NCI-H187 treated with DMSO at 0.1 percent for 48 hours (cell line): ENCODE results near the gene RBM20.
"Not testable (repeated sequence)": the region's sequence is repeated elsewhere in the genome, so short reads cannot be mapped to it uniquely, and the experiment has no call there.

ENCODE experiments used
- DNase-seq: peaks from one replicate; lab custom pipeline; 2025; lab: John Stamatoyannopoulos, UW

Gene RBM20

GRCh38 chr10:110764793-110765512 lies 120.8 kb downstream of the RBM20 start:
- DNase-seq, result no peak

DNA sequence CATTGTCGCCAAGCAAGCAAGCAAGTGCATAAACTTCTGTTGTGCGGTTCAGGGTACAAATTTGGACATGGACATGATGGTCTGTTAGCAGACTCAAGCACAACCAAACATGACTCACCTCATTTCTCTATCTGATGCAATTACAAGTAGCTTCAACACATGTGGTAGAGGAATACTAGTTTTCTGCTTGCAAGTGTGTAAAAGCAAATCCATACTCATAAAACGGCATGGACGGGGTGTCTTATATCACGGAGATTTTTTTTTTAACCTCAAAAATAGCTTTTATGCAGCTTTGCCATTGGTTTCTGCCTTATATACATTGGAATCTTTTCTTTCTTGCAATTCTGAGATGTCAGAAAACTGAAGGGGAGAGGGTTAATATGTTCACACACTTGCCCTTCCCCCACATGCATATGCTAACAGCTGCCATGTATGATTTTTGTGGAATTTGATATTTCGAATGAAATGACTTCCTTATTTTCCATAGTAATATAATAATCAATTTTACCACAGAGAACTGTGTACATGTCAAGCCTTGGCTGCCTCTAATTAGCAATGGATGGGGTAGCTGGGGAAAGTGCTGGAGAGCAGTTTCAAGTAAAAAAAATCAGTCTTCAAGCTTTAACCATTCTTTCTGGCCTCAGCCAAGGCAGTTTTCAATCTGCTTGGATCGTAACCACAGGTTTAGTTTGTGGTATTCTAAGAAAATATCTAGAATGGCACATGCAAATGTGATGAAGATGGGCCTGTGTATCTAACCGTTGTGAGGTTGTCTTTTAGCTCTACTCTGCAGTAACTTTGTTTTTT lies 121.6 kb downstream of the RBM20 start:
- no peak for DNase-seq

GRCh38 chr10:110767601-110768000 lies 123.5 kb downstream of the RBM20 start:
- DNase-seq, result not testable (repeated sequence)

- DNase-seq, result no peak
Measured at GRCh38 chr10:110770243-110770642, 126.1 kb downstream of the RBM20 start.

GRCh38 chr10:110771486-110771885 lies 127.3 kb downstream of the RBM20 start:
- DNase-seq, result no peak

DNA sequence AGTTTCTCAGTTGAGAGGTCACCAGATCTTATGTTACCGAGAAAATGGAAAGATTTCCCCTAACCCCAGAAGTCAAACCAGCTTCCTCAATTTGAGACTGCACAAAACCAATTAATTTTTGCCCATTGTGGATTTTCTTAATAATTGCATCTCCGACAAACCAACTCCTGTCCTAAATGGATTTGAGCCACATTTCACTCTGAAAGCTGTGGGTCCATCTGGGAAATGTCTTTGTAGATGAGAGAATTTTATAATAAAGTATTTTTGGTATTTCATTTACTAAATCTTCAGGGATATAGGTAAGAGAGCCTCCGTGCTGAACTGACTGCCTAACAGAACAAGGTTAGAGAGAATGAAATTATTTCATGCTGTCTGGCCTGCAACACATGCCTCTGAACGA lies 127.9 kb downstream of the RBM20 start:
- DNase-seq, result no peak

DNA sequence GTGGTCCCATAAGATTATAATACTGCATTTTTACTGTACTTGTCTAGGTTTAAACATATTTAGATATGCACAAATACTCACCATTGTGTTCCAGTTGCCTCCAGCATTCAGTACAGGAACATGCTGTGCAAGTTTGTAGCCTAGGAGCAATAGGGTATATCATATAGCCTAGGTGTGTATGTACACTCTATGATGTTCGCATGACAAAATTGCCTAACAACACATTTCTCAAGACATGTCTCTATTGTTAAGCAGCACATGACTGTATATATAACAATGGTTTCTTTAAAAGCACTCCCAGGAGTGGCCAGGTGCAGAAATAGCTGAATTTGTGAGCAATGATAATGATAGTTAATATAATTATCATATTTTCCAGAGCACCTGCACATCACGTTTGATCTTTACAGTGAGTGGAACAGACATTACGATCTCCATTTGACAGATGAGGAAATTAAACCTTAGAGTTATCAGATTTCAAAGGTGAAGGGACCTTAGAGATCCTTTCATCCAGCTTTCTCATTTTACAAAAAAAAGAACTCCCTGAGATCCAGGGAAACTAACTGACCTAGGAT lies 128.4 kb downstream of the RBM20 start:
- DNase-seq, result no peak

DNA sequence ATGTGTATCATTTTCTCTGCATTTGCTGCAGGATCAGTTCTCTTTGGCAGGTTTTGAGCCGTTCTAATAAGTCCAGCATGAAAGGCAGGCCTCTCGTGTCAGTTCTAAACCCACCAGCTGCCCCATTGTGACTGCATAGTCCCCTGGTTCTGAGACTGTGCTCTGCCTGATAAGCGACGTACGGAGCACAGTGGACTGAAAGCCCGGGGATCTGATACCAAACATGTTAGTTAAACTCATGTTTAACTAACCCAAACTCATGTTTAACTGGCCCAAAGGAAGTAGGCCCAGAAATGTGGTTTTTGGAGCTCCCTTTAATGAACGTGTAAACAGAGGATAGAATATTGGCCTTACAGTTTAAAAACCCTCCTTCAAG lies 129.5 kb downstream of the RBM20 start:
- DNase-seq, result no peak

GRCh38 chr10:110774069-110775019 lies 130.2 kb downstream of the RBM20 start:
- no peak for DNase-seq

- DNase-seq, result no peak
Measured at GRCh38 chr10:110775020-110775375, 130.9 kb downstream of the RBM20 start.

DNA sequence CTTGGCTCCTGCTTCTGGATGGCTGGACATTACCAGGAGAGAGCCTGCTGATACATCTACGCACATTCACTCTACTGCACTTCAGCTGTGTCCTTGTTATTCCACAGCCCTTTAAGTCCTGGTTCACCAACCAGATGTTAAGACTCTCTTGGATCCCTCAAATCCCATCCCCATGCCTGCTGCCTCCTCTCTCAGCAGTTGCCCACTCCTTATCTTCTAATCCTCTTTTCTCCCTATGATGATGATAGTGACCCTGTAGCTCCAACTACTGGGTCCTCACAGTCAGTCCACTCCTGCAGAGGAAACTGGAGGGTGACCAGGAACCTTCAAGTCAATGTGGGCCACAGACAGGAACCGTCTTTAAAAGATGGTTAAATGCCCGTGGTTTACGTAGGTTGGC lies 131.3 kb downstream of the RBM20 start:
- no peak for DNase-seq

DNA sequence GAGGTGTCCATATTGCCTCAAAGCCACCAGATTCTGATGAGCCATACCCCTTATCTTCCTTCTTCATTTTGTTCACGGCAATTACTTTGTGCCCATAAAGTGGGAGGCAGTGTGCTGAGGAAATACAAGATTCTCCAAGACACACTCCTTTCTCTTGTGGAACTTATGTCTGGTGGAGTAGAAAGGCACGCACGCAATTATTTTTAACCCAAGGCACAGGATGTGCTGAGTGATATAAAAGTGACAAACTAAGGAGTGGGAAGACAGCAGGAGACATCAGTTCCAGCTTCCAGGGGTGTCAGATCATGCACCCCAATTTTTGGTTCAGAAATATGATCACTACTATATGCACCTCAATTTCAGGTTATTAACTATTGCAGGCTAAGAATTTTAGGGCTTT lies 132.9 kb downstream of the RBM20 start:
- DNase-seq, result no peak

DNA sequence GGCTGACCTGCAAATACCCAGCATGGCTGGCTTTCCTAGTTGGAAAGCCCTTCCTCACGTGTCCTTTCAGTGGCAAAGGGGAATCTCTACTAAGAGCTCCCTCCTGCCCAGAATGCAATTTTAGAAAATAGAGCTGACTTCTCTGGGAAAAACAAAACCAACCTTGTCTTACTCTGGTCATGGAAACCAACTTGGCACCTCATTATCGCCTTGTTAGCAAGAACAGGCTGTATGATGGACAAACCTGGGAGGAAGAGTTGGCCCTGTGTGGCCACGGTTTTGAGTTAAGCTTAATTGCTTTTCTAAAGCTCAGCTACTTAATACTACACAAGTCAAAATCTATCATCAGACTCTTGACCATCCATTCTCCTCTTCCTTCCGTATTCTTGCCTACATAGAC lies 133.5 kb downstream of the RBM20 start:
- no peak for DNase-seq

DNA sequence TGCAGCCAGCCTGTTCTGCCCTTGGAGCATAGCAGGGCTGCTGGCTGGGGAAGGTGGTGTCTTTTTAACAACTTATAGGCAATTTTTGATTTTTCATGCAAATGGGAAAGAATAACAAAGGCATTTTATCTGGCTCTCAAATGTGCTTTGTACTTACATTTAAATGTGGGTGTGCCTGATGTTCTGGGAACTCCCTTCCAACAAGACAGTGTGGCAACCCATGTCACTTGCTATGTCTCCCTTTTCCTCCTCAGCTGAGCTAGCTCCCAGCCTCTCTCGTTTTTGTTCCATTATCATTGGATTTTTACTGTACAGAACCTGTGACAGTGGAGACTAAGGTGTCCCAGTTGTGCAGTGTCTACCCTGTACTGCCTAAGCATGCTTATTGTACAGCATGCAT lies 134.1 kb downstream of the RBM20 start:
- DNase-seq, result no peak

DNA sequence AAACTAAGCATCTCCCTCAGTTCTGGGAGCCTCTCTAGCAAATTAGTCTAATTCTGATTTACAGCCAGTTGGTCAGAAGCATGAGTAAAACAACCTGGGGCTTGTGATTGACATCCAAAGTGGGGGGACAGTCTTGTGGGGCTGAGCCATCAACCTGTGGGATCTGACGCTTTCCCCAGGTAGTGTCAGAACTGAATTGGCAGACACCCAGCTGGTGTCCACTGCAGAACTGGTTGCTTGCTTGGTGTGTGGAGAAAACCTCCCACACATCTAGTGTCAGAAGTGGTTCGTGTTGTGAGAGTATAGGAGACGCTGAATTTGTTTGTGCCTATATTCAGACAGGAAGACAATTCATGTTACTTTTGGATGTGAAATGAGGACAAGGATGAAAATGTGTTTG lies 135.4 kb downstream of the RBM20 start:
- no peak for DNase-seq

- peak; percentile 38 for DNase-seq
Measured at GRCh38 chr10:110780704-110781103, 136.6 kb downstream of the RBM20 start.

GRCh38 chr10:110781139-110781538 lies 137.0 kb downstream of the RBM20 start:
- DNase-seq, result no peak

- DNase-seq, result no peak
Measured at GRCh38 chr10:110782616-110783015, 138.5 kb downstream of the RBM20 start.

- DNase-seq, result no peak
Measured at GRCh38 chr10:110783509-110784107, 139.5 kb downstream of the RBM20 start.

GRCh38 chr10:110784198-110784597 lies 140.1 kb downstream of the RBM20 start:
- DNase-seq, result no peak

DNA sequence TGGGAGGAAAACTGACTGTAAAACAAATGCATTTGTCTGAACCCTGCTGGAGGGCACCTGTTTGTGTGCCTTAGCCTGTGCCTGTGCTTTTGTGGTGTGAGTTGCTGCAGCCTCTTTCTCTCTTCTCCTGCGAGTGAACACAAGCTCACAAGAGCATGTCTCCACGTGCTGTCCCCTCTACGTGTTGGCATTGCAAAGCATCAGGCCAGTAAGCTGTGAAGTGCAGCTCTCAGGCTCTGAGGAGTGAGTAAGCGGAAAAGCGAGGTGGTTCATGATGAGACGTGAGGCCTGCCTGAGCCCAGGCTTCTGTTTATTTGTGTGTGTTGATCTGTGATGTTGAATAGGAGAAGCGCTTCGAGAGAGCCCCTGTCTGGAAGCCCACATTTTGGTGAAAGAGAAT lies 142.0 kb downstream of the RBM20 start:
- DNase-seq, result no peak
